GM19023 (cell line): ENCODE data around the gene SHANK1.

Source experiments
- ATAC-seq: cut with Tn5 transposase; IDR thresholded peaks from one replicate; pipeline ENCODE4 v1.9.1; 2021; ENCODE audit warnings: mild to moderate bottlenecking, moderate library complexity; ENCODE audit not compliant: unreplicated experiment

Gene SHANK1

DNA sequence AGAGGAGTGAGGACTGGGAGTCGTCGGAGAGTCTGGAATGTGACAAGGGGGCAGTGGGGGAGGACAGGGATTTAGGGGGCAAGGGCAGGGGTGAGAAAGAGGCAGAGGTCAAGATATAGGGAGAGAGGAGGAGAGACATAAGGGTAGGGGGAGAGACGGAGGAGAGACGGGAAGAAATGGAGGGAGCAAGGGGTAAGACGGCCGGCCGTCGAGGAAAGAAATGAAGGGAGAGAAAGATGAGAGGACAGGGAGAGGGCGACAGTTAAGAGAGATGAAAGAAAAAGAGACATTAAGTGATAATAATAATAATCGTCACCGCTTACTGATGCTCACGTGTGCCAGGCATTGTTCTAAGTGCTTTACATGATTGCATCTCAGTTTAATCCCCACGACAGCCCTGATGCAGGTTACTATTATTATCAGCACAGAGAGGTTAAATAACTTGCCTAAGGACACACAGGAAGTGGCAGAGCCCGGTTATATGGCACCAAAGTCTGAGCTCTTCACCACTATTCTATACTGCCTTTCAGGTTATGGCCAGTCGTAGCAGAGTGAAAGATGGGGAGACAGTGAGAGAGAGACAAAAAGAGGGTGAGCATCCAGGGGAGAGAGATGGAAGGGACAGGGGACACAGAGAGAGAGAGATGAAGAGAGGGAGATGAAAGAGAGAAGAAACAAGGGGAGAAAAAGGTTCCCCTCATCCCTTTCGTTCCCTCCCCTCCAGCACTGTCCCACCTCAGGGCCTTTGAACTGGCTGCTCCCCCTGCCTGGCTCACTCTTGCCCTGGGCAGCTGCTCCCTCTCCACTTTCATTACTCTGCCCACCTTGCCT is 56.7 kb downstream of the SHANK1 start:
- no peak for ATAC-seq

DNA sequence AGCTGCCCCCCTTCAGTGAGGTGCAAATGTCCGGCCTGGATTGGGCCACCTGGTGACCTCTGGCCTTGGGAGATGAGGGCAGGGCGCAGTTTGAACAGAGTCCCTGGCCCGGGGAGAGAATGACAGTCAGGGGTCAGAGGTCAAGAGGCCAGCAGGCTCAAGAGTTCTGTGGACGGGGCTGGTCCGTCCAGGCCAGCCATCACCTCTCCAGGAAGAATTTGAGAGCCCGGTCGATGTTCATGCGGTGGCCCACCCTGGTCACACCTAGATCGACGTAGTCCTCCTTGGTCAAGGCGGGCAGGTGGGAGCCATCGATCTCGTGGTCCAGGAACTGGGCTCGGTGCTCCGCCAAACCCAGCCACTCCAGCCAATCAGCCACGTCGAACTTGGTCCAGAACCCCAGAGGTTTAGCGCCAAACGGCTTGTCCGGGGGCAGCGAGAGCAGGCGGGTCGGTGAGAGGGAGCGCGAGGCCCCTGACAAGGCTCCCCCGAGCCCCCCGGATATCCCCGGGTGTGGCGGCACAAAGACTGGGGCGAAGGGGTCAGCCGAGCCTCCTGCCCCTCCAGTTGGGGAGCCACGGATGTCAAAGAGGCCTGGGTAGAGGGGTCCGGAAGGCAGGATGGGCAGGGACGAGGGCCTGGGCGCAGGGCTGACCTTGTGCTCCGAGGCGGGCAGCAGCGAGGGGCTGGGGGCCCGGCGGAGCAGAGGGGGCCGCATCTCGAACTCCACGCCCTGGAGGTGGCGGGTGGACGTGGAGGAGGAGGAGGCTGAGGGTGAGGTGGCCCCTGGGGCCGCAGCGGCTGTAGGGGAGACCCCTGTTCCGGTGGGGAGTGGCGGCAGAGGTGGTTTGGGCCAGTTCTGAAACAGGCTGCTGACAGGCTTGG is 57.6 kb downstream of the SHANK1 start:
- ATAC-seq: no peak

DNA sequence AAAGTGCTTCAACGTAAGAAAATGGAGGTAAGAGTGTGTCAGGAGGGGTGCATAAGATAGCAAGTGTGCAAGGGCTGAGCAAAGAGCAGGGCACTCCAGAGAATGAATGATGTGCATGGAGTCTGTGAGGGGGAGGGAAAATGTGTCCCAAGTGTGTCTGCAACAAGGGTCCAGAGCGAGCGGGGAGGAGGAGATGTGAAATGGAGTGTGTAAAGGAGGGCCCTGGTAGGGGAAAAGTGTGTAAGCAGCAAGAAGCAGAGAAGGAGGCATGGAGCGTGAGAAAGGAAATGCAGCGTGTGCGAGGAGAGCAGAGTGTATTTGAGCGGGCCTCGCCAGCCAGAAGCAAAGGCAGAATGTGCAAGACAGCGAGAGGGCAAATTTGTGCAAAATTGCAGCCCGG is 58.6 kb downstream of the SHANK1 start:
- no peak for ATAC-seq

DNA sequence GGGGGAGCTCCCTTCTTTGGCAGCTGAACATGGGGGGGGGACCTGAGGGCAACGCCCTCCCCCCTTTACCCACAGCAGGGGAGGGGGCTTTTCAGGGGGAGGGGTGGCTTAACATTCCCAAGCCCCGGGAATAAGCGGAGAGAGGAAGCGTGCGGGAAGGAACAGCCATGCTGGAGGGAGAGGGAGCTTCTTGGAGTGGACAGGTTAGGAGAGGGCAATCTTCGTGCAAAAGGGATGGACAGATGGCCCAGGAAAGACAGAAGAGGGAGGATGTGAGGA is 59.6 kb downstream of the SHANK1 start:
- no peak for ATAC-seq

DNA sequence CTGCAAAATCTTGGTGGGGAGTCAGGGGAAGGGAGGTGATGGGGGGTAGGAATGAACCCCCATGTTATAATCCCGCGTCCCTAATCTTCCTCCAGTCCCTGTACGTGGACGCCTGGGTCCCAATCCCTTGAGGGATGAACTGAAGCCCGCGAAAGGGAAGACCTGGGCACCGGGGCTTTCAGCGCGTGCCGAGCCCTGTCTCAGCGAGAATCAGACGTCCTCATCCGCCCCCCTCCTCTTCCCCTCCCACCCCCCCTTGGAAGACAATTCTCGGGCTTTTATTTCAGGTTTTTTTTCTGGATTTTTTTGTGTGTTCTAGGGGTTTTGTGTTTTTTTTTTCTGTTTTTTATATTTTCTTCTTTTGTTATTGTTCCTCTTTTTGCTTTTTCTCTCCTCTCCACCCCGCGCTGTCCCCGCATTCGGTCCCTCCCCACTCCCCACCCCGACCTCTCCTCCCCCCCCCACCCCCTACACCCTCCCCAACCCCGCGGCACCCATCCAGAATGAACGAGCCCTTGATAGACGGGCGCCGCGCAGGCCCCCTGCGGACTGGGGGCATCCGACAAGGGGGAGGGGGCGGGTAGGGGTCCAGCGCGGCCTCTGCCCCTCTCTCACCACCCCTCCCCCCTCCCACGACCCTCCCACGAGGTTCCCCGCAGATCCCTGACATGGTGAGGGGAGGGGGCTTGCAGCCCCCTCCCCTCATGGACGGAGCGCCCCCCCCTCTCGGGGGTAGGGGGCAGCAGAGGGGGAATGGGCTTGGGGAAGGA is 60.1 kb downstream of the SHANK1 start:
- ATAC-seq: no peak

DNA sequence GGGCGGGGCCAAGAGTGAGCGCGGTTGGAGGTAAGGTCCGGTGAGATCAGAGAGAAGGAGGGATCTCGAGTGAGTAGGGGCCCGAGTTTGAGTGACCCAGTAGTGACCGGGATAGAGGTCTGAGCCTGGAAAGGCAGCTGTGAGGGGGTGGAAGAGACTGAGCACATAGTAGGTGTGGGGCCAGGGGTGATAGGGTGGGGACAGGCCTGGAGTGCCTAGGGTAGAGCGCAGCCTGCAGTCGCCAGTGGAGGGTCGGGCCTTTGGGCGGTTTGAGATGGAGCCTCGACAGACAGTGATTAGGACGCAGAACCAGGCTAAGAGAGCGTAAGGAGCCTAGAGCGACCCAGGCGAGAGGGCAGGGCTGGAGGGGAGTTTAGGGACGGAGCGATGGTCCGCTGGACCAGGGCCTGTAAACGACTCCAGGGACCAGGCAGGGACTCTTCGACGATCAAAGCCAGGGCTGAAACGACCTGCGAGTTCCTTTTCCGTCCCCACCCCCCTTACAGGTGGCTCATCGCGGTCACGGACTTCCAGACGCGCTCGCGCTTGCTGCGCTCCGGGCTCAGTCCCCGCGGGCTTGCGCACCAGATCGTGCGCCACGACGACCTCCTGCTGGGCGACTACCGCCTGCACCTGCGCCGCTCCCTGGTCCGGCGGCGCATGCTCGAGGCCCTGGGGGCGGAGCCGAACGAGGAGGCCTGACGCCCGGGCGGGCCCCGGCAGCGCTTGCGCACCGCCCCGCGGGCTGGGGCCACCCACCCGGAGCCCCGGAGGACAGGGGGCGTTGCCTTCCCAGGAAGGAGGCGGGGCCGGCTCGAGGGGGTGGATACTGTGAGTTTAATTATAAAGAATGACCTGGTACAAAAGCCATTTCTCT is 60.9 kb downstream of the SHANK1 start:
- ATAC-seq: no peak

DNA sequence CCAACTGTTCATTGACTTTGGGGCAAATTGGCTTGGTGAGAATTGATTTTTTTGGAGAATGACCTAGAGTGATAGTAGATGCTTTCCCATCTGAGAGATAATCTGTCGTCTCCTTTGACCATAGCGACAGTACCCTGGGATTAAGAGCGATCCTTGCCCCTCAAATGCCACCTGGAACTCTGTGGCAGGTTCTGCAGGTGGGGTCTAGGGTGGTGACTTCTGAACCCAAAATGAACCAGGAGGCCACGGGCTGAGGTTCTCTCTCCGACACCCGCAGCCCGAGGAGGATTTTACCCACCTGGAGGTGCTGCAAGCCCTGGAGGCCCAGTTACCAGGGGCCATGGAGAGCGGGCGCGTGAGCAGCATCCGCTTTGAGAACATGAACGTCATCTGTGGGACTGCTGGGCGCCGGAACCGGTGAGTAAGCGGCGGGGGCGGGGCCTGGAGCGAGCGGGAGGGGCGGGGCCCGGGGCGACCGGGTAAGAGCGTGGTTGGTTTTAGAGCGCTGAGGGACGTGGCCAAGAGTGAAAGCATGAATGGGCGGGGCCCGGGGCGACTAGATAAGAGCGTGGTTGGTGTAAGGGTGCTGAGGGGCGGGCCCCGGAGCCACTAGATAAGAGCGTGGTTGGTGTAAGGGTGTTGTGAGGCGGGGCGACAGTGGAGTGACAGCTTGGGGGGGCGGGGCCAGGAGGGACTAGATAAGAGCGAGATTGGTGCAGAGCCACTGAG is 61.7 kb downstream of the SHANK1 start:
- peak; percentile 76 for ATAC-seq

DNA sequence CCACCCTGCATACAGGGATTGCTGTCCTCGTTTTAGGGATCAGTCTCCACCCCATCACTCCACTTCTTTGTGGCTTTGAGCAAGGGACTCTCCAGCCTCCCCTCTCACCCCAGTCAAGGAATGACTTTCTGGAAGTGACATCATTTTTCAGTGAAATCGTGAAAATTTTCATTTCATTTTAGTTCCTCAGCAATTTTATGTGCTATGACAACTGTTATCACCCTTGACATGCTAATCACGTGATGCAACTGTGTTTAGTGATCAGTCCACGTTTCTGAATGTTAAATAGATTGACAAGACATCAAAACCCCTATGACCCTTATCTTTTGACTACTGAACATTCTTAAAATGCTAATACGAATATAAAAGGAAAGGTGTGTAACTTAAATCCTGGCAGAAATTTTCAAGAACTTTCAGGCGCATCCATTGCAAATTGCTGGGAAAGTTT is 62.4 kb downstream of the SHANK1 start:
- no peak for ATAC-seq

DNA sequence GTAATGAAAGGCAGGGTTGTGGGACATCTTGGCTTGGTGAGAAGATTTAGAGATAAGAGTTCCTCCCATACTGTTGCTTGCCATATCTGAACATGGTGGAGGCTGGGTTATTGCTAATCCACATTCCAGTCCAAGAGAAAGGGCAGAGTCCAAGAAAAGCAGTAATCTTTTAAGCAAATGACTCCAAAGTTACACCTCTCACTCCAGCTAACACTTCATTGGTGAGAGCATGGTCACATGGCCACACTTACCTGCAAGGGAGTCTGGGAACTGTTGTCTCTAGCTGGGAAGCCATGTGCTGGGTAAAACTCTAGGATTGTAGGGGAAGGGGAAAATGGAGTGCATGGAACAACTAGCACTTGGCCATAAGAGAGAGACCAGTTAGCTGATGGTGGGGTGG is 64.7 kb downstream of the SHANK1 start:
- ATAC-seq: no peak

DNA sequence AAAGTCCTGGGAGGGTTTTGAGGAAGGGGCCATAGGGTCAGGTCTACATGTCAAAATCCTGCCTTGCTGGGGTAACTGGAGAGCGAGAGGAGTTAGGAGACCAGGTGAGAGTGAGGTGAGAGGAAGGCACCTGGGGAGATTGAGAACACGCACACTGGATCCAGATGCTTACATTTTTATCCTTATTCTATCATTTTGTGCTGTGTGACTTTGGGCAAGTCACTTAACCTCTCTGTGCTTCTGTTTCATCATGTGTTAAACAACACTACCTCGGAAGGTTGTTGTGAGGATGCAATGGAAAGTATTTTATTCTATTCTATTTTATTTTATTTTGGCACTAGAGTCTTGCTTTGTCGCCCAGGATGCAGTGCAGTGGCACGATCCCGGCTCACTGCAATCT is 66.9 kb downstream of the SHANK1 start:
- ATAC-seq: no peak

DNA sequence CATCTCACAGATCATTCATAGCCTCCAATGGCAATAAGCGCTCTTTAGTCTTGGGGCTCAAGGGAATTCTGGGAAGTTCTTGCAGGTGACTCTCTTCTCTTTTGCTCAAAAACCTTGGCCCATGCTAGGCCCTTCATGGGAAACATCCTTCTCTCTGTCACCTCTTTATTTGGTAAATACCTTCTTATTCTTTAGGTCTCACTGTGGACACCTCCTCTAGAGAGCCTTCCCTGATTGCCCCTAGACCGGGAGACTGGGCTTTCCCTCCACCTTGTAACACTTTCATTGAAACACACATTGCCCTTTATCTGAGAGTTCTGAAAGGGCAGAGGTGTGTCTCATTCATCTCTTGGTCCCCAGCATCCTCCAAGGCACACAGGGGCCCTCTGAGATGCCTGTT is 68.4 kb downstream of the SHANK1 start:
- ATAC-seq: no peak

DNA sequence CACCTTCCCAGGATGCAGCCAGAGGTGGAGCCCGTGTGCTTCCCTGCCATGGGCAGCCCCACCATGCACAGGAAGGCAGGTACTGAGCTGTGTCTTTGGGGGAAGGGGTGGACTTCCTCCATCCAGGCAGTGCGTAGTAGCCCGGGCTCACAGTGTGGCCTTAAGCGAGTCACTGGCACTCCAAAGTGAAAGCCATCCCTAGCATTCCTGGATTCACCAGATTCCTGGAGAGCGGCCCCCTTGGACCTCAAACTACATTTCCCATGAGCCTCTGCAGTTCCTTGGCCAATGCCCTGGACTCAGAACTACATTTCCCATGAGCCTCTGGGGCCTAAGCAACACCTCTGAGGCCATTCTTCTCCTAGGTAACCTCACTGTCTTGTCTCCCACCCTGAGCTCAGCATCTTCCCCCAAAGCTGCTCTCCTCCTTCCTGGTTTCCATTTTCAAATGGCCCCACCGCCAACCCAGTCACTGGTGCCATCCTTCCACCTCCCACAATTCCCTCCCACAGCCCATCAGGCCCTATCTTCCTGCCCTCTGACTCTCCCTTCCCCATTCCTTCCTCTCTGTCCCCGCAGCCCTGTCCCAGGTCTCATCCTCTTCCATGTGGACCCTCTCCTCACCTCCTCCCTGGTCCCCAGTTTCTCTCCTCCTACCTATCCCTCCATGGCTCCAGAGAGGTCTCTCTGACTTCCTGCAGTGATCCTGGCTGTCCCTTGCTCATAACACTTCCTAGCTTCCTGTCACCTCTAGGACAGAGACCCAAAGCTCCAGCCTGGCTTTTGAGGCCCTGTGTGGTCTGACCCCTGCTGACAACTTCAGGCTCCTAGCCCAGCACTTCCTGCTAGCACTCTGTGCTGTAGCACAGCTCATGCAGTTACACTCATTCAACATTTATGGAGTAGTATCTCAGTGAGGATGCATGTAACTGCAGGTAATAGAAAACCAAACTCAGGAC is 69.9 kb downstream of the SHANK1 start, which contains the start of gene C19orf81:
Gene C19orf81 (plus strand): TSS at position 13 of the 959 bp plus-strand sequence. CDS start 0 bp downstream, at position 13.
- ATAC-seq: no peak

DNA sequence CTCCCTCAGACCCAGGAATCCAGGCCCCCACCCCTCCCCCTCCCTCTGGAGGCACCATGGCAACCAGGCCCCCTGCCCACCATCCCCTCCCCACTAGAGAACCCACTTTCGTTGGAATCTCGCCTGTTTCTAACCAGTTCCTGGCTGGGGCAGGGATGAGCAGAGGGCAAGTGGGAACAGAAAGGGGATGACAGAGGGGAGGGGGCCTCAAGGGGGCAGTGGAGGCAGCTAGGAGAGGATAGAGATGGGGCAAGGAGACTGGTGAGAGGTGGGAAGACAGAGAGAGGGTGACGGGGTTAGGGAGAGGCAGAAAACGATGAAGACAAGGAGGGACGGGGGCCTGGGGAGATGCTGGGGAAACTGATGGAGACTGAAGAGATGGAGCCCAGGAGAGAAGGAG is 70.9 kb downstream of the SHANK1 start:
- ATAC-seq: no peak

DNA sequence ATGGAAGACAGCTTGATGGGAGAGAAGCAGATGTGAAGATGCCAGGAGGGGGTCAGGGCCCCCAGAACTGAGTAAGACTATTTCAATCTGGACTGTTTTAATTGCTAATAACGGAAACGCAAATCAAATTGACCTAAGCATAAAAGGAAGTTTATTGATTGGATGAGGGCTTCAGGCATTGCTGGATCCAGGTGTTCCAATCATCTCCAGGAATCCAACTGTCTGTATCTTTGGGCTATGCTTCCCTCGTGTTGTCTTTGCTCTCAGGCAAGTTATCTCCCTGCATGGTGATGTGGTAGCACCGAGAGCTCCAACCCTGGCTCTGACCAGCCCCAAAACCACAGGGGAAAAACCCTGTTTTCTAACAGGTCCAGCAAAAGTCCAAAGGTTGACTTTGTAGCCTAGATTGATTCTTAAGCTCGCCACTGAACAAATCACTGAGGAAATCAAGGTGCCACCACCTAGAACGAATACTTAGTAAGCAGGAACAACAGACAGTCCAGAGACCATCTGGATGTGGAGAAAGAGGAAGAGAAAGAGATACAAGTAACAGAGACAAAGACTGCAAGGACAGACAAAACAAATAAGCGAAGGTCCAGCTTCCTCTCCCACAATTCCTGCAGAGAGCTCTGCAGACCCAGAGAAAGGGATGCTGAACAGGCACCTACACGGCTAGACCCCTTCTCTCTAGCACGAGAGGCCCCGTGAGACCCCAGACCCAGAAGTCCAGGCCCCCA is 71.6 kb downstream of the SHANK1 start:
- ATAC-seq: no peak

DNA sequence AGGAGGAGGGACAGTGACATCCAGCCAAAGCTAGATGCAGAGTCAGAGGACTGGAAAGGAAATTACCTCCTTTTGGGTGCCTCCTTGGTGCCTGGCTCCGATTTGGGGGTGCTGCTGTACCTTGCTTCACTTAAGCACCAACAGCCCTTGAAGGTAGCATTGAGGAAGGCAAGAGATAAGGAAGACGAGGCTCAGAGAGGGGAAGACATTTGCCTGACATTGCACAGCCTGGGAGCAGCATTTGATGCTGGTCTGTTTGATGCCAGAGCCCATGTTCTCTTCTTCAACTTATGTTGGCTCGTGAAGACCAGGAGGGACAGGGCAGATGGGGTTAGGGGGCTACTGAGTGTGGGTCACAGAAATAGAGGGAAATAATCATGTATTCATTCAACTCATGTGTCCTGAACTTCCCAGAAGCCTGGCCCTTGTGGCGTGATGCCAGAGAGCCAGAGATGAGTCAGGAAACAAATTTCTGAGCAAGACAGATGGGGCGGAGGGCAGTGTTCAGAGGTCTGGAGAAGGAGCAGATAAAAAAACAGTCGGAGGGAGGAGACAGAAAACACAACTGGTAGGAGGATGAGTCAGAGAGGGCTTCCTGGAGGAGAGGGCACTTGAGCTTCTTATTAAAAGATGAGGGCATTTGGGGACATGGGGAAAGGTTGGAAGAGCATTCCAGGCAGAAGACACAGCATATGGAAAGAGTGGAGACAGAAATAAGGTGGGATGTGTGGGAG is 73.4 kb downstream of the SHANK1 start:
- ATAC-seq: no peak

DNA sequence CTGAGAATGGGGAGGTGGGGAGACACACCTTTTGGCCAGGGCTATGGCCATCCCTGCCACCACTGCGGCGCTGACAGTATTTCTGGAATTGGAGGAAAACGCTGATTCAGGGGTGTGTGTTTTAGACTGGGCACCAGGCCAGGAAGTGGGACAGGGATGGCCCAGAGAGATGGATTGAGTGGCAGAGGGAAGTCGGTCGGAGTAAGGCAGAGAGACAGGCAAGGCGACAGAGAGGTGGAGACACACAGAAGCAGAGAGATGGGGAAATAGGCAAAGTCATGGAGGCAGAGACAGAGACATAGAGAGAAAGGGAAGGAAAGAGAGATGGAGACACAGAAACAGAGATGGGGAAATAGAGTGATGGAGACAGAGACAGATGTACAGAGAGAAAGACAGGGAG is 74.5 kb downstream of the SHANK1 start:
- ATAC-seq: no peak

DNA sequence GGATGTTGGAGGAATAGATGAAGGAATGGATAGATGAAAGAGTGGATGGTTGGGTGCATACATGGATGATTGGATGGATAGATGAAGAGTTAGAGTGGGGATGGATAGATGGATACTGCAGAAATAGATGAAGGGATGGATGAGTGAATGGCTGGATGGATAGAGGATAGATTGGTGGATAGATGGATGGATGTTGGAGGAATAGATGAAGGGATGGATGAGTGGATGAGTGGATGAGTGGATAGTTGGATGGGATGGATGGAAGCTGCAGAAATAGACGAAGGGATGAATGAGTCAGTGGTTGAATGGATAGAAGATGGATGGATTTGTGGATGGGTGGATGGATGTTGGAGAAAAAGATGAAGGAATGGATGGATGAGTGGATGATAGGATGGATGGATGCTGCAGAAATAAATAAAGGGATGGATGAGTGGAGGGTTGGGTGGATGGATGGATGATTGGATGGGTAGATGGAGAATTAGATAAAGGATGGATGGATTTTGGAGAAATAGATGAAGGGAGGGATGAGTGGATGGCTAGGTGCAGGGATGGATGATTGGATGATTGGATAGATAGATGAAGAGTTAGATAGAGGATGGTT is 75.2 kb downstream of the SHANK1 start:
- no peak for ATAC-seq
